Tibial nerve (tissue), 4 donors: ENCODE results near the gene ZNF92.
"Not testable (repeated sequence)": the region's sequence is repeated elsewhere in the genome, so short reads cannot be mapped to it uniquely, and the experiment has no call there.

Experiments used
- EP300 ChIP-seq, 2 donors: sonication (generic); formaldehyde crosslinking; IDR thresholded peaks; one replicate each; pipeline ENCODE4 v1.6.1; 2017; ENCODE audit warnings: antibody characterized with exemption in 2 of 2, mild to moderate bottlenecking in 1 of 2
- POLR2A ChIP-seq, 2 donors: fragments of 450-650 bp; IDR thresholded peaks; one replicate each; pipeline ENCODE4 v1.6.1; 2017; ENCODE audit warnings: antibody characterized with exemption in 2 of 2, mild to moderate bottlenecking in 2 of 2, moderate library complexity in 2 of 2
- TF ChIP-seq, protein P1 (sequence below), 5 experiments: fragments of 200-600 bp in 3 of 5; fragments of 450-650 bp in 2 of 5; sonication (generic) in 3 of 5; IDR thresholded peaks; one replicate each; pipeline ENCODE4 v1.5.1; 2016 to 2019; ENCODE audit warnings: antibody characterized with exemption in 5 of 5, mild to moderate bottlenecking in 3 of 5, moderate library complexity in 2 of 5

DNA sequence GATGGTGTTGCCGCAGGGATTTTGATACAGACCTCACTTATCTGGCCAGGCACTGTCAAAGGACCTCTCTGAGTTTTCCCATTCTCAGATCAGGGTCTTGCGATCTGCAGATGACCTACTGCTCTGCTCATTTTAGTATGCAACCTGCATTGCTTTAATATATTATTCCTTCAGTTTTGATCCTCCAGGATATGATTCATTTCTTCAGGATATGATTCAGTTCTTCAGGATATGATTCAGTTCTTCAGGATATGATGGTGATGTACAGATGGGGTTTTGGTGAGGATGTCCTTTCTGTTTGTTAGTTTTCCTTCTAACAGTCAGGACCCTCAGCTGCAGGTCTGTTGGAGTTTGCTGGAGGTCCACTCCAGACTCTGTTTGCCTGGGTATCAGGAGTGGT lies 33.1 kb downstream of the ZNF92 start:
- TF ChIP-seq, protein P1, sequence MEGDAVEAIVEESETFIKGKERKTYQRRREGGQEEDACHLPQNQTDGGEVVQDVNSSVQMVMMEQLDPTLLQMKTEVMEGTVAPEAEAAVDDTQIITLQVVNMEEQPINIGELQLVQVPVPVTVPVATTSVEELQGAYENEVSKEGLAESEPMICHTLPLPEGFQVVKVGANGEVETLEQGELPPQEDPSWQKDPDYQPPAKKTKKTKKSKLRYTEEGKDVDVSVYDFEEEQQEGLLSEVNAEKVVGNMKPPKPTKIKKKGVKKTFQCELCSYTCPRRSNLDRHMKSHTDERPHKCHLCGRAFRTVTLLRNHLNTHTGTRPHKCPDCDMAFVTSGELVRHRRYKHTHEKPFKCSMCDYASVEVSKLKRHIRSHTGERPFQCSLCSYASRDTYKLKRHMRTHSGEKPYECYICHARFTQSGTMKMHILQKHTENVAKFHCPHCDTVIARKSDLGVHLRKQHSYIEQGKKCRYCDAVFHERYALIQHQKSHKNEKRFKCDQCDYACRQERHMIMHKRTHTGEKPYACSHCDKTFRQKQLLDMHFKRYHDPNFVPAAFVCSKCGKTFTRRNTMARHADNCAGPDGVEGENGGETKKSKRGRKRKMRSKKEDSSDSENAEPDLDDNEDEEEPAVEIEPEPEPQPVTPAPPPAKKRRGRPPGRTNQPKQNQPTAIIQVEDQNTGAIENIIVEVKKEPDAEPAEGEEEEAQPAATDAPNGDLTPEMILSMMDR (IDR thresholded peaks at IDR 0.05) = not testable (repeated sequence)
- not testable (repeated sequence) for TF ChIP-seq POLR2A, EP300 (IDR thresholded peaks at IDR 0.05)
